GM12874 (cell line): ENCODE data around the gene ENKUR.

Experiments used
- TF ChIP-seq, protein P1 (sequence below): IDR thresholded peaks from 2 replicates; pipeline ENCODE4 v1.5.1; 2011; ENCODE audit warnings: low read depth, mild to moderate bottlenecking, control low read depth, low read length, moderate library complexity; ENCODE audit not compliant: insufficient read depth

Gene ENKUR

DNA sequence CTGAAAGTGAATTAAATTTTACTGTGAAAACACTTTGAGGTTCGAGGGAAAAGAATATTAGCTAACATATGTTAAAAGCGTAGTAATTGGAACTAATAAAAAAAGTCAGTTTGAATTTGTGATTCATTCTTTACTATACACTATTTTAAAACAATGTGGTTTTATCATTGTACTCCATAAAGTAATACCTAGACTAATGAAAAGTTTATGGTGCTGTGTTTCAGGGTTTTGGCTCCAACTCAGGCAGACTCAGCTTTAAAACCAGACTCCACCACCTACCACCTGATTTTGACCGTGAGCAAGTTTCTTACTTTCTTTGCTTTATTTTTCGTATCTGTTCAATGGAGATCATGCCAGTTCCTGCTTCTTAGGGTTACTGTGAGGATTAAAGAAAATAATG, 54.4 kb downstream of the ENKUR start:
- TF ChIP-seq, protein P1, sequence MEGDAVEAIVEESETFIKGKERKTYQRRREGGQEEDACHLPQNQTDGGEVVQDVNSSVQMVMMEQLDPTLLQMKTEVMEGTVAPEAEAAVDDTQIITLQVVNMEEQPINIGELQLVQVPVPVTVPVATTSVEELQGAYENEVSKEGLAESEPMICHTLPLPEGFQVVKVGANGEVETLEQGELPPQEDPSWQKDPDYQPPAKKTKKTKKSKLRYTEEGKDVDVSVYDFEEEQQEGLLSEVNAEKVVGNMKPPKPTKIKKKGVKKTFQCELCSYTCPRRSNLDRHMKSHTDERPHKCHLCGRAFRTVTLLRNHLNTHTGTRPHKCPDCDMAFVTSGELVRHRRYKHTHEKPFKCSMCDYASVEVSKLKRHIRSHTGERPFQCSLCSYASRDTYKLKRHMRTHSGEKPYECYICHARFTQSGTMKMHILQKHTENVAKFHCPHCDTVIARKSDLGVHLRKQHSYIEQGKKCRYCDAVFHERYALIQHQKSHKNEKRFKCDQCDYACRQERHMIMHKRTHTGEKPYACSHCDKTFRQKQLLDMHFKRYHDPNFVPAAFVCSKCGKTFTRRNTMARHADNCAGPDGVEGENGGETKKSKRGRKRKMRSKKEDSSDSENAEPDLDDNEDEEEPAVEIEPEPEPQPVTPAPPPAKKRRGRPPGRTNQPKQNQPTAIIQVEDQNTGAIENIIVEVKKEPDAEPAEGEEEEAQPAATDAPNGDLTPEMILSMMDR: no peak

DNA sequence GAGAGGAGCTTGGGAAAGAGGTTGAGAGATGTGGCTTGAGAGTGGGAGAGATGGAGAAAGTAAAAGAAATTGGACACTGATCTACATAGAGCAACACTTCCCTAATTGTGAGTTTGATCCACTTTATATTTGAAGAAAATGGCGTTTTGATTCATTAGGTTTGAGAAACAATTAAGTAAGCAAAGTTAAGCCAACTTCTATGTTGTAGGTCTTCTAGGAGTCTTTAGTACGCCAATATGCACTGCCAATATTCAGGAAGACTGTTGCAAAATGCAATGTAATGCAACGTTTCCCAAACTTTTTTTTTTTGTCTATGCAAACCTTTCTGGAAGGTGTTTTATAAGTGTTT, 56.6 kb downstream of the ENKUR start:
- TF ChIP-seq, protein P1: no peak

DNA sequence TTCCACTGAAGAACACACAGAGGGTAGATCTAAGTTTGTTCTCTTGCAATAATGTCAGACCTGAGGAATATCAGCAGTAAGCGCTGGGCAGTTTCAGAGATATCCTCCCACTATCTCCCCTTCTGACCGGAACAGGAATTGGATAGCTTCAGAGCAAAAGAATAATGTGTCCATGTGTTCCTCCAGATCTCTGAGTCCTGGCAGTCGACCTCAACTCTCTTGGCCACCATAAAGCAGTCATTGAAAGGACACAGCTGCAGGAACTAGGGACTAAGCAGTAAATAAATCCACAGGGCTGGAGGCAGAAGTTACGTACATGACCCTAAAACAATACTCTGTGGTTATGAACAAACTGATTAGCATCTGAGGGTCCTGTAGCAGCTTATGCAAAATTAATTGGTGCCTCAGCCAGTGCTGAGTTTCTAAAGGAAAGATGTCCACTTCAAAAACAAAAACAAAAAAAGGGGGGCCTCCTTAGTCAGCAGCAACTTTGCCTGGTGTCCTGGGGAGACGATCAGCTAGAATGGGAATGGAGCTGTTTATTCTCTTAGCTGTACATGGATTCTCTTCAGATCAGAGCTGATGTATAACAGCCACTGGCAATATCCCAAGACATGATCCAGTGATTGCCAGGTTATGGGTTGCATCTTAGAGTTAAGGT, 57.1 kb downstream of the ENKUR start:
- TF ChIP-seq, protein P1: no peak

DNA sequence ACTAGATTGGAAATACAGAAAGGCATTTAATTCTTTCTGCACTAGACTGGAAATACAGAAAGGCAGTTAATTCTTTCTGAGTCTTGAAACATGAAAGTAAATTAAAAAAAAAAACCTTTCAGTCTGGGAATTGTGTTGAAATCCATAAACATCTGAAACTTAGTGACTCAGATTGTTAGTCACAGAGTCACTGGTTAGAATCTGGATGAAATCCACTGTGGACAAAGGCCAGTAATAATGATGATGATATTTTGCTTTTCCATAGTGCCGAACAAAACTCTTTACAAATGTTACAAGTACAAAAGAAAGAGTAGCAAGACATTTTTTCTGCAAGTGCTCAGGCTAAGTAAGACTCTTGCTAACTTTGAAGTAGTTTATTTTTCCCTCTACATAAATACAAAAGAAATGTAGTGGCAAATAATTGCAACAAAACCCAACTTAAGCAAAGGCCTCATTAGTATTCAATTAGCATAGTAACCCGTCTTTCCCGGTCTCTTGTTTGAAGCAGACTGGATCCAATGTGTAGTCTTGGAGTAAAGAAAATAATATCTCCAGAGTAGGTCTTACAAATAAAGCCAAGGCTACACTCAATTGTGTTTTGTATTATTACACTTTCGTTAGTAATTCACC, 57.8 kb downstream of the ENKUR start:
- TF ChIP-seq, protein P1: no peak

DNA sequence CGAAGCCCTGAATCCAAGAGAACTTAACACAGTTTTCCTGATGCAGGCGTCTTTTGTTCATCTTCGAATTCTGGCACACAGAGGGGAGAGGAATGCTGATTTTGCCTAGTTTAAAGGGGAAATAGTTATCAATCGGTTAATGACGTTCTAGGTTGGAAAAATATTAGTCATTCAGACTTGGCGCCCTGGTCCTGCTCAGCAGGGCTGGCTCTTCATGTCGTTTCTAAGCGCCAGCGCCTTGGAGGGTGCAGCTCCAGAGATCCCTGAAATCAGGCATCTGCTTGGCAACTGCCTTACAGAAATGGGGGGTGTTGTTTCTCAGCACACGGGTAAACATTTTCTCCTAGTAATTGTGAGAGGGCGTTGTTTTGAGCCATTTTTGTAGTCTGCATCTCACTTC, 62.3 kb downstream of the ENKUR start:
- TF ChIP-seq, protein P1: no peak

DNA sequence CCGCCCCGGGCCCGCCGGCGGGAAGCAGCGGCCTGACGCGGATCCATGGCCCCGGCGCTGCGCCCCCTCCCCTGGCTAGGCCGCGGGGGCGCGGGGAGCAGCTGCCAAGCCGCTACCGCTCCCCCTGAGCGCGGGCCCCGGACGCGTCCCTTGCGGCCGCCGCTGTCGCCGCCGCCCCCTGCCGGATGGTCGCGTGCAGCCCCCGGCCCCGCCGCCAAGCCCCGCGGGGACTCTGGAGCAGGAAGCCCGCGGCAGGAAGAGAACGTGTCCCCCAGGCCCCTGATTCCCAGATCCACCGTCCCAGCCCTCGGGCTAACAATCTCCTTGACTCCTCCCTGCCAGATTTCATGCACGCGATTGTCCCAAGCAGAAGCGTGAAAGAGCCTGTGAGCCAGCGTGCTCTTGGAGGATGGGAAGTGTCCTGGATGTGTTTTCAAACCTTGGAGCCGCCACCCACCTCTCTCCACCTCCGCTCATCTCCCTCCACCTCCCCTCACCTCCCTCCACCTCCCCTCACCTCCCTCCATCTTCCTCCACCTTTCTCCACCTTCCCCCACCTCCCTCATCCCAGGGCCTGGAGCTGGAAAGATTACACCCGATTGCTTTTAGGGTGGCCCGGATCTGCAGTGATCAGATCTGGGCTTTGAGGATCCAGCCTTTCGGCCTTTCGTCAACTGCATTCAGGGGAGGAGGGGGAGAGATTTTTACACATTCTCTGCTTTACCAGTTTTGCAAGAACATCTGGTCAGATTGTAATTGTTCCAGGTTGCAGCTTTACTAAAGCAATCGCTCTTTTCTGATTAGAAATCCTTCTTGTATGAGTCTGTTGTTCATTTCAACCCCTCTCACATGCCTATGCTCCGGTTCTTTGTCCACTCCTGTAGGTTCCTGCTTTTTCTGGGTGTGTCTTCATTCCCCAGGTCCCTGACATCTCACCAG, 63.0 kb downstream of the ENKUR start:
- TF ChIP-seq, protein P1: peak; percentile 63

DNA sequence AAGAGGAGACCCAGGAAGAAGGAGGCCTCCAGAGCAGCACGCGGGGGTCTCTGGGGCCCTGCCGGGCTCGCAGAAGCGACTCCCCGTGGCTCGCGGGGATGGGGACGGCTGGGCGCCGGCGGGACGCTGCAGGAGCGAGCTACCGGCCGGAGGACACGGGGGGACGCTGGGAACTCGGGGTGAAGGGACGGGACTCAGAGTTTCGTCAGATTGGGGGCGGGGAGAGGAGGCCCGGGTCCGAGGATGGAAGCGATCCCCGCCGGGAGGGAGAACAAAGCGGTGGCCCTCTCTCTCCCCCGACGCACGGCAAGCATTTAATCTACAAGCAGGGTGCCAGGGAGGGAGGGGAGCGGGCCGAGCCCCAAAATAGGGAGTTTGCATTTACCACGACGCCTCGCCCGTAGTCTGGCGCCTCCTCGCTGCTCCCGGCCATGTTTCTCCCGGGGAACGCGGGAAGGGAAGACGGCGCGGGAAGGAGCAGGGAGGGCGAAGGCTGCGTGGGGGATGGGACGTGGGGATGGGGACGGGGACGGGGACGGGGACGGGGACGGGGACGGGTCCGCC, 63.7 kb downstream of the ENKUR start, which contains the start of gene PRTFDC1:
TSS of gene PRTFDC1 (minus strand) at position 464 of the 564 bp plus-strand sequence. CDS start at position 433, 31 bp downstream.
- TF ChIP-seq, protein P1: no peak
